ENCODE results near the gene ACAD8. TPM values are rescaled to one million over a fixed set of nuclear protein-coding genes. Genes with fewer than 3 reads are reported as not detected.

ACAD8 gene
- total RNA-seq, 1 donor from 2014 or later: 17.9 TPM

DNA sequence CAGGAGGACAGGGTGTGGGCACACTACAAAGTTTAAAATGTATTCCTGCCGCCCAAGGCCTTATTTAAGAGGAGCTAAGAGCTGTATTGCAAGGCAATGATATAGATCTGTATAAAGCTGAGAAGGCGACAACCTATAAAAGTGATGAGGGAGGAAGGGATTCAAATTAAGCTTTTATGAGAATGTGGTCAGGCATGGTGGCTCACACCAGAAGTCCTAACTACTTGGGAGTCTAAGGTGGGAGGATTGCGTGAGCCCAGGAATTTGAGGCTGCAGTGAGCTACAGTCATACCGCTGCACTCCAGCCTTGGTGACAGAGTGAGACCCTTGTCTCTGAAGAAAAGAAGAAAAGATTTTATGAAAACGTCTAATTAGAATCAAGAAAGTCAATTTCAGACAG is 13.1 kb downstream of the ACAD8 start:
- Histone ChIP-seq H3K36me3 (ENCODE audit: control insufficient read depth, insufficient read depth, low read length) (peaks cover 6% of the 10 kb centered on the region), H3K27me3 (ENCODE audit: control insufficient read depth, insufficient read depth, low read length) (no peaks in the 10 kb centered on the region), H3K4me3 (ENCODE audit: low read depth, low read length) (no peak overlapping the region)
- FAIRE-seq: peak; percentile 64
- TF ChIP-seq, protein P1, sequence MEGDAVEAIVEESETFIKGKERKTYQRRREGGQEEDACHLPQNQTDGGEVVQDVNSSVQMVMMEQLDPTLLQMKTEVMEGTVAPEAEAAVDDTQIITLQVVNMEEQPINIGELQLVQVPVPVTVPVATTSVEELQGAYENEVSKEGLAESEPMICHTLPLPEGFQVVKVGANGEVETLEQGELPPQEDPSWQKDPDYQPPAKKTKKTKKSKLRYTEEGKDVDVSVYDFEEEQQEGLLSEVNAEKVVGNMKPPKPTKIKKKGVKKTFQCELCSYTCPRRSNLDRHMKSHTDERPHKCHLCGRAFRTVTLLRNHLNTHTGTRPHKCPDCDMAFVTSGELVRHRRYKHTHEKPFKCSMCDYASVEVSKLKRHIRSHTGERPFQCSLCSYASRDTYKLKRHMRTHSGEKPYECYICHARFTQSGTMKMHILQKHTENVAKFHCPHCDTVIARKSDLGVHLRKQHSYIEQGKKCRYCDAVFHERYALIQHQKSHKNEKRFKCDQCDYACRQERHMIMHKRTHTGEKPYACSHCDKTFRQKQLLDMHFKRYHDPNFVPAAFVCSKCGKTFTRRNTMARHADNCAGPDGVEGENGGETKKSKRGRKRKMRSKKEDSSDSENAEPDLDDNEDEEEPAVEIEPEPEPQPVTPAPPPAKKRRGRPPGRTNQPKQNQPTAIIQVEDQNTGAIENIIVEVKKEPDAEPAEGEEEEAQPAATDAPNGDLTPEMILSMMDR (IDR thresholded peaks at IDR 0.05; ENCODE audit: insufficient read depth, low read length, severe bottlenecking): no peak
- DNase-seq (ENCODE audit: low read depth): no peak

DNA sequence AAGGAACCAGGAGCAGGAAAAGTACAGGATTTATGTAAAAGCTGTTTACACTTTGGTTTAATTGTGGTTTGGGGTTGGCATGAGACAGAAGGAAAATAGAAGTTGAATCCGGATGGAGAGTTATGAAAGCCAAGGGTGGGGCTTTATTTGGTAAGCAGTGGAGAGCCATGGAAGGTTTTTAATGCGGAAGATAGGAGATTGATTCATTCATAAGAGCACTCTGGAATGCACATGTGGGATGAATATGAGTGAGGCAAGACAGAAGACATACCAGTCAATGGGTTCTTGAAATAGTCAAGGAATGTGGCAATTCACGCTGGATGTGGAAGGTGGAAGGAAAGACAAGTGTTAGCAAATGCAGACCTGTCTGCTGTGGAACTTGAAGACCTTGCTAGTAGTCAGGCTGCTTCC is 13.5 kb downstream of the ACAD8 start:
- TF ChIP-seq, protein P1 (IDR thresholded peaks at IDR 0.05; ENCODE audit: insufficient read depth, low read length, severe bottlenecking): no peak
- DNase-seq (ENCODE audit: low read depth): peak; percentile 99
- no peak overlapping the region for H3K4me3 ChIP-seq (ENCODE audit: low read depth, low read length)
- peaks cover 4% of the 10 kb centered on the region for H3K36me3 ChIP-seq (ENCODE audit: control insufficient read depth, insufficient read depth, low read length)
- no peaks in the 10 kb centered on the region for H3K27me3 ChIP-seq (ENCODE audit: control insufficient read depth, insufficient read depth, low read length)
- FAIRE-seq: peak; percentile 95

- Histone ChIP-seq H3K36me3 (ENCODE audit: control insufficient read depth, insufficient read depth, low read length) (peaks cover 1% of the 10 kb centered on the region), H3K27me3 (ENCODE audit: control insufficient read depth, insufficient read depth, low read length) (no peaks in the 10 kb centered on the region), H3K4me3 (ENCODE audit: low read depth, low read length) (no peak overlapping the region)
- TF ChIP-seq, protein P1 (IDR thresholded peaks at IDR 0.05; ENCODE audit: insufficient read depth, low read length, severe bottlenecking): no peak
- DNase-seq (ENCODE audit: low read depth) (peak; percentile 35), FAIRE-seq (no peak)
Measured at GRCh38 chr11:134267461-134267860, 14.1 kb downstream of the ACAD8 start.

DNA sequence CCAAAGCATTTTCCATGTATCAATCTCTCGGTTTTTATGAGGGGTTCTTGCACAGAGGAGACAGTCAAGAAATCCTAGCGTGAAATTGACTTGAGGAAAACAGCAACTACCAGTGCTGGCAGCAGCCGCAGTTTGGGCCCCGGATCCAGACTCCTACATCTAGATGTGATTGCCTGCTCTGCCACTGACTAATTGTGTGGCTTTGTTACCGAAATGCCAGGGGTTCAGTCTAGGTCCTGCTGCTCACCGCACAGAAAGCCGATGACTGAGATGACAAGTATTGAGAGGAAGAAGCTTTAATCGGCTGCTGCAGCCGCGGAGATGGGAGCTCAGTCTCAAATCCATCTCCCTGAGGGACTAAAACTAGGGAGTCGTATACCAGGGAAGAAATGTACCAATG is 14.6 kb downstream of the ACAD8 start:
- Histone ChIP-seq H3K36me3 (ENCODE audit: control insufficient read depth, insufficient read depth, low read length) (peaks cover 1% of the 10 kb centered on the region), H3K4me3 (ENCODE audit: low read depth, low read length) (no peak overlapping the region), H3K27me3 (ENCODE audit: control insufficient read depth, insufficient read depth, low read length) (no peaks in the 10 kb centered on the region)
- FAIRE-seq: no peak
- no peak for DNase-seq (ENCODE audit: low read depth)
- TF ChIP-seq, protein P1 (IDR thresholded peaks at IDR 0.05; ENCODE audit: insufficient read depth, low read length, severe bottlenecking): no peak

- H3K36me3 ChIP-seq (ENCODE audit: control insufficient read depth, insufficient read depth, low read length): no peaks in the 10 kb centered on the region
- H3K4me3 ChIP-seq (ENCODE audit: low read depth, low read length): no peak overlapping the region
- DNase-seq (ENCODE audit: low read depth): no peak
- no peak for FAIRE-seq
- TF ChIP-seq, protein P1 (IDR thresholded peaks at IDR 0.05; ENCODE audit: insufficient read depth, low read length, severe bottlenecking): no peak
- H3K27me3 ChIP-seq (ENCODE audit: control insufficient read depth, insufficient read depth, low read length): no peaks in the 10 kb centered on the region
Measured at GRCh38 chr11:134270250-134270714, 16.9 kb downstream of the ACAD8 start.

DNA sequence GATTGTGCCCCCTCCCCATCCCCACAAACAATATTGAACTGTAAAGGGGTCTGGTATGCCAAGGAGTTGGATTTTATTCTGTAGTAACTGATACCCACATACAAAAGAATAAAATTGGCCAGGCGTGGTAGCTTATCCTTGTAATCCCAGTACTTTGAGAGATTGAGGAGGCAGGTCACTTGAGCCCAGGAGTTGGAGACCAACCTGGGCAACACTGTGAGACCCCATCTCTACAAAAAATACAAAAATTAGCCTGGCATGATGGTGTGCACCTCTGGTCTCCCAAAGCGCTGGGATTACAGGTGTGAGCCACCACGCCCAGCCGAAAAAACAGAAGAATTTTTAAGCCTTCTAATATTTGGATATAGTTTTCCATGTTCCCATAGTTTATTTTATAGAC is 18.6 kb downstream of the ACAD8 start:
- Histone ChIP-seq H3K36me3 (ENCODE audit: control insufficient read depth, insufficient read depth, low read length) (no peaks in the 10 kb centered on the region), H3K4me3 (ENCODE audit: low read depth, low read length) (no peak overlapping the region), H3K27me3 (ENCODE audit: control insufficient read depth, insufficient read depth, low read length) (no peaks in the 10 kb centered on the region)
- FAIRE-seq (no peak), DNase-seq (ENCODE audit: low read depth) (no peak)
- TF ChIP-seq, protein P1 (IDR thresholded peaks at IDR 0.05; ENCODE audit: insufficient read depth, low read length, severe bottlenecking): no peak
